GM12878 (cell line): Measurements from ENCODE around the gene EFCAB13. TPM values are rescaled to one million over a fixed set of nuclear protein-coding genes. Genes with fewer than 3 reads are reported as not detected.

Experiments
- ATAC-seq: fragments of 200-7000 bp; cut with Tn5 transposase; 3 replicates; pipeline ENCODE4 v1.9.1; 2020; ENCODE audit warnings: mild to moderate bottlenecking, moderate library complexity
- BruUV-seq: library from RNA; stranded (reverse); fragments of 400-500 nt; replicated peaks from 2 replicates; lab custom pipeline; 2021; lab: Mats Ljungman, UMichigan
- CTCF ChIA-PET: fragments of 300-600 bp; sonication (Branson Sonifier 250); formaldehyde crosslinking; extraction: SDS; loops from one replicate; lab custom pipeline; 2021; ENCODE audit warnings: inconsistent platforms; lab: Yijun Ruan, JAX
- POLR2A ChIA-PET: fragments of 350-600 bp; formaldehyde crosslinking; extraction: SDS; loops from one replicate; lab custom pipeline; 2021; ENCODE audit warnings: inconsistent platforms; lab: Charles Lee
- RAD21 ChIA-PET: fragments of 300-600 bp; sonication (Branson Sonifier 250); formaldehyde crosslinking; loops from one replicate; lab custom pipeline; 2023; ENCODE audit warnings: antibody characterized with exemption; ENCODE audit not compliant: unreplicated experiment; lab: Charles Lee
- SMC1A ChIA-PET: fragments of 300-600 bp; sonication (Branson Sonifier 250); formaldehyde crosslinking; loops from one replicate; lab custom pipeline; 2023; ENCODE audit not compliant: unreplicated experiment, uncharacterized antibody; lab: Charles Lee
- DNase-seq: peaks from one replicate; pipeline ENCODE4 v3.0.0-alpha.2; 2011; ENCODE audit warnings: low read depth, low spot score
- FAIRE-seq: peaks from 3 replicates; lab custom pipeline; 2011; peaks lifted over from hg19 to GRCh38; lab: Jason Lieb, UNC
- H2AFZ ChIP-seq: 2 replicates; pipeline ENCODE4 v1.6.0; 2011; ENCODE audit warnings: low read depth, low read length, control low read depth; ENCODE audit not compliant: control insufficient read depth
- H3K27ac ChIP-seq: 2 replicates; pipeline ENCODE4 v1.5.1; 2011; ENCODE audit warnings: control low read depth; ENCODE audit not compliant: control insufficient read depth, insufficient read depth
- H3K27me3 ChIP-seq, 2 experiments: replicated peaks in 1 of 2; 2 replicates each; pipeline versions ENCODE4 v1.6.0 to v1.6.1; 2011; ENCODE audit warnings: low read length in 1 of 2; ENCODE audit not compliant: control insufficient read depth in 2 of 2, insufficient read depth in 2 of 2
- H3K36me3 ChIP-seq, 2 experiments: 2 replicates each; pipeline ENCODE4 v1.5.1; 2011; ENCODE audit warnings: low read length in 1 of 2; ENCODE audit not compliant: control insufficient read depth in 2 of 2, insufficient read depth in 2 of 2
- H3K4me1 ChIP-seq: 2 replicates; pipeline ENCODE4 v1.6.1; 2011; ENCODE audit warnings: mild to moderate bottlenecking, low read length, moderate library complexity, mixed read lengths; ENCODE audit not compliant: control insufficient read depth, insufficient read depth
- H3K4me2 ChIP-seq: 2 replicates; pipeline ENCODE4 v1.6.0; 2011; ENCODE audit warnings: control low read depth; ENCODE audit not compliant: control insufficient read depth, insufficient read depth
- H3K4me3 ChIP-seq: fragments of 200-600 bp; sonication (generic); 2 replicates; pipeline ENCODE4 v1.5.1; 2016
- H3K79me2 ChIP-seq: 2 replicates; pipeline ENCODE4 v1.6.0; 2011; ENCODE audit warnings: low read length; ENCODE audit not compliant: control insufficient read depth, insufficient read depth
- H3K9ac ChIP-seq: 2 replicates; pipeline ENCODE4 v1.8.0; 2011; ENCODE audit warnings: low read length, control low read depth, mixed read lengths; ENCODE audit not compliant: control insufficient read depth, insufficient read depth
- H3K9me3 ChIP-seq: replicated peaks from 3 replicates; pipeline ENCODE4 v1.5.1; 2011; ENCODE audit warnings: mild to moderate bottlenecking, low read length; ENCODE audit not compliant: control insufficient read depth, insufficient read depth
- H4K20me1 ChIP-seq: 2 replicates; pipeline ENCODE4 v1.6.0; 2011; ENCODE audit not compliant: control insufficient read depth, insufficient read depth
- FOXM1 ChIP-seq: IDR thresholded peaks from 2 replicates; pipeline ENCODE4 v1.6.1; 2012; ENCODE audit warnings: low read depth, mild to moderate bottlenecking, inconsistent platforms, low read length, moderate library complexity
- MYB ChIP-seq: fragments of 150-350 bp; IDR thresholded peaks from 2 replicates; pipeline ENCODE4 v1.6.1; 2014; ENCODE audit warnings: mild to moderate bottlenecking, low read depth, low read length, borderline replicate concordance
- NFIC ChIP-seq: IDR thresholded peaks from 2 replicates; pipeline ENCODE4 v1.6.1; 2012; ENCODE audit warnings: low read depth, mild to moderate bottlenecking, inconsistent platforms, low read length, moderate library complexity
- RB1 ChIP-seq: fragments of 450-650 bp; formaldehyde crosslinking; IDR thresholded peaks from 2 replicates; pipeline ENCODE4 v1.6.1; 2017; ENCODE audit warnings: mild to moderate bottlenecking, borderline replicate concordance
- SIX5 ChIP-seq: IDR thresholded peaks from 2 replicates; pipeline ENCODE4 v1.6.1; 2011; ENCODE audit warnings: mild to moderate bottlenecking, low read depth, low read length, moderate library complexity; ENCODE audit not compliant: severe bottlenecking
- SMARCA5 ChIP-seq: fragments of 450-650 bp; IDR thresholded peaks from 2 replicates; pipeline ENCODE4 v1.6.1; 2017; ENCODE audit warnings: mild to moderate bottlenecking
- WGBS: methylation state at CpG from one replicate; pipeline ENCODE4 v1.1.6; 2016; ENCODE audit warnings: low lambda C conversion rate; ENCODE audit not compliant: insufficient replicate concordance, insufficient coverage; ENCODE audit errors: missing lambda C conversion rate; 5-methylcytosine and 5-hydroxymethylcytosine counted together
- in situ Hi-C: fragments of 300-500 bp; cut with MboI; formaldehyde crosslinking; loops from 9 replicates; pipeline ENCODE4 v1.14.3; 2018; ENCODE audit warnings: mixed read lengths
- intact Hi-C: fragments of 100-400 bp; cut with micrococcal nuclease; formaldehyde crosslinking; loops from one replicate; pipeline ENCODE4 v1.14.2; 2022; ENCODE audit not compliant: unreplicated experiment
- polyA plus RNA-seq, 11 experiments: library from polyadenylated mRNA; depleted of rRNA in 4 of 11; unstranded in 6 of 11; stranded (reverse) in 5 of 11; fragments of >200 nt; fragmentation: Nextera tagmentation in 4 of 11; fragmentation: Illumina TruSeq in 1 of 11; extraction: Ambion mirVana in 4 of 11; extraction: Trizol in 1 of 11; gene quantifications; 1 replicate in 1 of 11; 2 replicates in 10 of 11; pipeline versions ENCODE4 v1.2.1 to v1.2.3, GENCODE V29; 2011 to 2016; ENCODE audit warnings: inconsistent platforms in 2 of 11, missing spikeins in 2 of 11, low read depth in 1 of 11
- total RNA-seq, 4 experiments: library from RNA; depleted of rRNA in 3 of 4; stranded (reverse); fragments of >200 nt in 3 of 4; fragmentation: Illumina TruSeq in 1 of 4; extraction: Trizol in 1 of 4; gene quantifications; 2 replicates each; pipeline versions ENCODE4 v1.2.1 to v1.2.3, GENCODE V29; 2013 to 2021
- TF ChIP-seq, protein P1 (sequence below): IDR thresholded peaks from 2 replicates; pipeline ENCODE4 v1.6.1; 2012; ENCODE audit warnings: low read length, inconsistent platforms
- TF ChIP-seq, protein P2 (sequence below): fragments of 150-350 bp; IDR thresholded peaks from 2 replicates; pipeline ENCODE4 v1.6.1; 2014; ENCODE audit warnings: mild to moderate bottlenecking, low read depth, low read length
- TF ChIP-seq, protein P3 (sequence below): IDR thresholded peaks from 2 replicates; pipeline ENCODE4 v1.6.1; 2011; ENCODE audit warnings: borderline replicate concordance, low read depth, mild to moderate bottlenecking, moderate library complexity, mixed read lengths, low read length; ENCODE audit not compliant: insufficient read depth; ENCODE audit errors: extremely low read length
- TF ChIP-seq, protein P4 (sequence below): fragments of 450-650 bp; IDR thresholded peaks from 2 replicates; pipeline ENCODE4 v1.6.1; 2018; ENCODE audit warnings: mild to moderate bottlenecking, low read depth, moderate library complexity; ENCODE audit not compliant: partially characterized antibody
- TF ChIP-seq, protein P5 (sequence below), 3 experiments: IDR thresholded peaks in 2 of 3; conservative IDR thresholded peaks in 1 of 3; 2 replicates each; pipeline ENCODE4 v1.5.1; 2011; ENCODE audit warnings: low read depth in 3 of 3, low read length in 3 of 3, mild to moderate bottlenecking in 3 of 3, control low read depth in 2 of 3, moderate library complexity in 2 of 3, inconsistent platforms in 1 of 3, mixed read lengths in 1 of 3; ENCODE audit not compliant: control insufficient read depth in 2 of 3, insufficient read depth in 1 of 3; ENCODE audit errors: extremely low read depth in 1 of 3

EFCAB13 gene
- total and polyA plus RNA-seq, 10 of the 15 experiments (the other 5 are each of a cell fraction or from before 2014, with no cell fraction given) = 0.90 to 8.7 (median 5.0) TPM

DNA sequence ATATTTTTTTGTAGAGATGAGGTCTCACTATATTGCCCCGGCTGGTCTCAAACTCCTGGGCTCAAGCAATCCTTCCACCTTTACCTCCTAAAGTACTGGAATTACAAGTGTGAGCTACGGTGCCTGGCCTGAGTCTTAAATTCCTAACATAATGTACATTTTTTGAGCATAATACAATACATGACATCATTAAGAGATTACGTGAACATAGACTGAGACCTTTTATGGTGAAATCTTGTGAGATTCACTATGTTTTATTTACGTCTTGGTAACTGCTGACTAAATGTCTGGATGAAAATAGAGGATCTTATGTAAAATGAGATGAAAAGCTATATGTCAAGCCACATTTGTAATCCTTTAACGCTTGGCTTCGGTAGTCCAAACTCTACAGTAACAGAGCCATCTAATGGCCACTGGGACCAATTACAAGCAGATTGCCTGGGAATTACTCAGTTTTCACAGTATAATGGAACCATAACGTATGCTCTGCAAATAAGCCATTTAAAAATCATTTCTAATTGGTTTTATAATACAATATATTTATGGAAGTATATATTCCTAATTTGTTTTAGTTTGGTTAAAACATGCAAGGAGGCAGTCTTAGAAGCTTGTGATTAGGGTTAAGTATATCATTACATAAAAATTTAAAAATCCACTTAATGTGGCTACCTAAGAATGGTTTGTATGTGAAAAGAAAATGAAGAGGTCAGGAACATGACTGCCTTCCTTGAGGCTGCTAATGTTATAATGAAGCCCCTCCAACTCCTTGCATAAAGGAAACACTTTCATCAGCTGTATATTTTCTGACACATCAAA, 8.1 kb upstream of the EFCAB13 start:
- DNase-seq (peak; percentile 48), FAIRE-seq (peak; percentile 99), ATAC-seq (peak; percentile 89)
- Histone ChIP-seq H3K27me3 (no peaks in the 10 kb centered on the region), H3K4me1 (no peaks in the 10 kb centered on the region), H2AFZ (peak overlapping the region; percentile 20), H3K27ac (no peak overlapping the region), H3K4me3 (no peak overlapping the region), H3K36me3 (no peaks in the 10 kb centered on the region; a peak in 1 of 4 replicates), H3K79me2 (no peaks in the 10 kb centered on the region), H3K9ac (no peak overlapping the region), H4K20me1 (no peaks in the 10 kb centered on the region), H3K9me3 (no peaks in the 10 kb centered on the region; the same call in 1 of the 3 replicates), H3K4me2 (no peak overlapping the region)
- intact Hi-C loops (loop anchor here (1.0 to 5.0 kb wide), 4 partner anchors 29 to 302 kb away; partner anchors contain the start of gene ITGB3), in situ Hi-C loops (no loop called here)
- RAD21 ChIA-PET = interaction anchor here (0.5 to 6.7 kb wide), 19 partner anchors 8 to 300 kb away, joined by 3 to 158 read pairs (median 4); partner anchors contain the start of genes EFCAB13 and ITGB3
- no TSS peak for BruUV-seq
- POLR2A ChIA-PET = interaction anchor here (1.1 to 4.1 kb wide), 3 partner anchors 28 to 86 kb away, joined by 3 to 32 read pairs (median 13); no protein-coding TSS in a partner anchor
- WGBS = 28% methylated on average over 7 of the region's 7 CpGs
- SMC1A ChIA-PET = interaction anchor here (0.7 to 7.6 kb wide), 33 partner anchors 8 to 373 kb away, joined by 3 to 175 read pairs (median 6); partner anchors contain the start of genes CDC27, EFCAB13 and MYL4
- CTCF ChIA-PET = interaction anchor here (0.6 to 9.3 kb wide), 37 partner anchors 8 to 1120 kb away, joined by 3 to 227 read pairs (median 7); partner anchors contain the start of gene EFCAB13
- TF ChIP-seq, protein P1, sequence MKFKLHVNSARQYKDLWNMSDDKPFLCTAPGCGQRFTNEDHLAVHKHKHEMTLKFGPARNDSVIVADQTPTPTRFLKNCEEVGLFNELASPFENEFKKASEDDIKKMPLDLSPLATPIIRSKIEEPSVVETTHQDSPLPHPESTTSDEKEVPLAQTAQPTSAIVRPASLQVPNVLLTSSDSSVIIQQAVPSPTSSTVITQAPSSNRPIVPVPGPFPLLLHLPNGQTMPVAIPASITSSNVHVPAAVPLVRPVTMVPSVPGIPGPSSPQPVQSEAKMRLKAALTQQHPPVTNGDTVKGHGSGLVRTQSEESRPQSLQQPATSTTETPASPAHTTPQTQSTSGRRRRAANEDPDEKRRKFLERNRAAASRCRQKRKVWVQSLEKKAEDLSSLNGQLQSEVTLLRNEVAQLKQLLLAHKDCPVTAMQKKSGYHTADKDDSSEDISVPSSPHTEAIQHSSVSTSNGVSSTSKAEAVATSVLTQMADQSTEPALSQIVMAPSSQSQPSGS = peak; percentile 38; the same call in 1 of the 2 replicates
- TF ChIP-seq, protein P2, sequence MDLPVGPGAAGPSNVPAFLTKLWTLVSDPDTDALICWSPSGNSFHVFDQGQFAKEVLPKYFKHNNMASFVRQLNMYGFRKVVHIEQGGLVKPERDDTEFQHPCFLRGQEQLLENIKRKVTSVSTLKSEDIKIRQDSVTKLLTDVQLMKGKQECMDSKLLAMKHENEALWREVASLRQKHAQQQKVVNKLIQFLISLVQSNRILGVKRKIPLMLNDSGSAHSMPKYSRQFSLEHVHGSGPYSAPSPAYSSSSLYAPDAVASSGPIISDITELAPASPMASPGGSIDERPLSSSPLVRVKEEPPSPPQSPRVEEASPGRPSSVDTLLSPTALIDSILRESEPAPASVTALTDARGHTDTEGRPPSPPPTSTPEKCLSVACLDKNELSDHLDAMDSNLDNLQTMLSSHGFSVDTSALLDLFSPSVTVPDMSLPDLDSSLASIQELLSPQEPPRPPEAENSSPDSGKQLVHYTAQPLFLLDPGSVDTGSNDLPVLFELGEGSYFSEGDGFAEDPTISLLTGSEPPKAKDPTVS = no peak
- TF ChIP-seq, protein P3, sequence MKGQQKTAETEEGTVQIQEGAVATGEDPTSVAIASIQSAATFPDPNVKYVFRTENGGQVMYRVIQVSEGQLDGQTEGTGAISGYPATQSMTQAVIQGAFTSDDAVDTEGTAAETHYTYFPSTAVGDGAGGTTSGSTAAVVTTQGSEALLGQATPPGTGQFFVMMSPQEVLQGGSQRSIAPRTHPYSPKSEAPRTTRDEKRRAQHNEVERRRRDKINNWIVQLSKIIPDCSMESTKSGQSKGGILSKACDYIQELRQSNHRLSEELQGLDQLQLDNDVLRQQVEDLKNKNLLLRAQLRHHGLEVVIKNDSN = no peak
- TF ChIP-seq SMARCA5 = 0 out of 2 replicates have a peak, but pooled peaks have one; percentile 29
- TF ChIP-seq, protein P4, sequence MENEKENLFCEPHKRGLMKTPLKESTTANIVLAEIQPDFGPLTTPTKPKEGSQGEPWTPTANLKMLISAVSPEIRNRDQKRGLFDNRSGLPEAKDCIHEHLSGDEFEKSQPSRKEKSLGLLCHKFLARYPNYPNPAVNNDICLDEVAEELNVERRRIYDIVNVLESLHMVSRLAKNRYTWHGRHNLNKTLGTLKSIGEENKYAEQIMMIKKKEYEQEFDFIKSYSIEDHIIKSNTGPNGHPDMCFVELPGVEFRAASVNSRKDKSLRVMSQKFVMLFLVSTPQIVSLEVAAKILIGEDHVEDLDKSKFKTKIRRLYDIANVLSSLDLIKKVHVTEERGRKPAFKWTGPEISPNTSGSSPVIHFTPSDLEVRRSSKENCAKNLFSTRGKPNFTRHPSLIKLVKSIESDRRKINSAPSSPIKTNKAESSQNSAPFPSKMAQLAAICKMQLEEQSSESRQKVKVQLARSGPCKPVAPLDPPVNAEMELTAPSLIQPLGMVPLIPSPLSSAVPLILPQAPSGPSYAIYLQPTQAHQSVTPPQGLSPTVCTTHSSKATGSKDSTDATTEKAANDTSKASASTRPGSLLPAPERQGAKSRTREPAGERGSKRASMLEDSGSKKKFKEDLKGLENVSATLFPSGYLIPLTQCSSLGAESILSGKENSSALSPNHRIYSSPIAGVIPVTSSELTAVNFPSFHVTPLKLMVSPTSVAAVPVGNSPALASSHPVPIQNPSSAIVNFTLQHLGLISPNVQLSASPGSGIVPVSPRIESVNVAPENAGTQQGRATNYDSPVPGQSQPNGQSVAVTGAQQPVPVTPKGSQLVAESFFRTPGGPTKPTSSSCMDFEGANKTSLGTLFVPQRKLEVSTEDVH = peak; percentile 22
- TF ChIP-seq, protein P5, sequence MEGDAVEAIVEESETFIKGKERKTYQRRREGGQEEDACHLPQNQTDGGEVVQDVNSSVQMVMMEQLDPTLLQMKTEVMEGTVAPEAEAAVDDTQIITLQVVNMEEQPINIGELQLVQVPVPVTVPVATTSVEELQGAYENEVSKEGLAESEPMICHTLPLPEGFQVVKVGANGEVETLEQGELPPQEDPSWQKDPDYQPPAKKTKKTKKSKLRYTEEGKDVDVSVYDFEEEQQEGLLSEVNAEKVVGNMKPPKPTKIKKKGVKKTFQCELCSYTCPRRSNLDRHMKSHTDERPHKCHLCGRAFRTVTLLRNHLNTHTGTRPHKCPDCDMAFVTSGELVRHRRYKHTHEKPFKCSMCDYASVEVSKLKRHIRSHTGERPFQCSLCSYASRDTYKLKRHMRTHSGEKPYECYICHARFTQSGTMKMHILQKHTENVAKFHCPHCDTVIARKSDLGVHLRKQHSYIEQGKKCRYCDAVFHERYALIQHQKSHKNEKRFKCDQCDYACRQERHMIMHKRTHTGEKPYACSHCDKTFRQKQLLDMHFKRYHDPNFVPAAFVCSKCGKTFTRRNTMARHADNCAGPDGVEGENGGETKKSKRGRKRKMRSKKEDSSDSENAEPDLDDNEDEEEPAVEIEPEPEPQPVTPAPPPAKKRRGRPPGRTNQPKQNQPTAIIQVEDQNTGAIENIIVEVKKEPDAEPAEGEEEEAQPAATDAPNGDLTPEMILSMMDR (IDR thresholded peaks at IDR 0.05 in 2 of 3, conservative IDR thresholded peaks at IDR 0.05 in 1 of 3; ENCODE audit: control insufficient read depth in 2 of 3, extremely low read depth in 1 of 3, insufficient read depth in 1 of 3, low read depth in 3 of 3, low read length in 3 of 3) = peak; percentile 68 to 93 (median 80); a peak in 5 of 6 replicates
- TF ChIP-seq MYB = no peak
- peak; percentile 65; the same call in 1 of the 2 replicates for TF ChIP-seq FOXM1
- TF ChIP-seq RB1 = peak; percentile 67; the same call in 1 of the 2 replicates
- no peak for TF ChIP-seq SIX5
- 0 out of 2 replicates have a peak, but pooled peaks have one; percentile 14 for TF ChIP-seq NFIC
